ENCODE results near the gene NPEPPS. TPM values are rescaled to one million over a fixed set of nuclear protein-coding genes. Genes with fewer than 3 reads are reported as not detected.
A peak's percentile ranks its signal among the peaks of the same experiment; 100 is the strongest.
"Not testable (repeated sequence)": the region's sequence is repeated elsewhere in the genome, so short reads cannot be mapped to it uniquely, and the experiment has no call there.

The NPEPPS gene
- polyA plus RNA-seq (2013, experiment 1 of 2): 45.5 TPM
- 44.9 TPM for polyA plus RNA-seq (2013, experiment 2 of 2)

GRCh38 chr17:47530557-47531232 is at the start of gene NPEPPS:
NPEPPS (plus strand) TSS chr17:47531108; CDS start chr17:47531301, 193 bp downstream.
- not testable (repeated sequence) for H4K8ac ChIP-seq (ENCODE audit: low read depth, low read length); H3K27me3 ChIP-seq (ENCODE audit: insufficient read depth, low read length, poor library complexity); H2BK15ac ChIP-seq (replicated peaks; ENCODE audit: low read depth); H4K5ac ChIP-seq (ENCODE audit: low read length); H3K27ac ChIP-seq (ENCODE audit: low read depth, low read length); H3K23ac ChIP-seq (ENCODE audit: low read length); H3K4me1 ChIP-seq (ENCODE audit: control insufficient read depth, low read depth, low read length); H2AK5ac ChIP-seq (ENCODE audit: low read length); H3K79me2 ChIP-seq (ENCODE audit: control insufficient read depth, insufficient read depth, low read length); H3K36me3 ChIP-seq (ENCODE audit: control insufficient read depth, insufficient read depth, low read length); H2BK5ac ChIP-seq (ENCODE audit: low read length); H3K79me1 ChIP-seq (ENCODE audit: low read length); H3K4me2 ChIP-seq (ENCODE audit: low read length)
- Histone ChIP-seq H3K9ac (ENCODE audit: low read length) (peak within 1 kb of the TSS; percentile 68), H3K18ac (ENCODE audit: low read length) (peak within 1 kb of the TSS; percentile 96), H3K4ac (ENCODE audit: low read depth, low read length) (peak within 1 kb of the TSS; percentile 81), H2BK120ac (ENCODE audit: low read depth, low read length) (peak within 1 kb of the TSS; percentile 61), H3K4me3 (ENCODE audit: low read length) (peak within 1 kb of the TSS; percentile 61), H3K56ac (ENCODE audit: low read length) (peak within 1 kb of the TSS; percentile 78)
- no CpG with 5 or more reads among the region's 60 CpGs for WGBS (ENCODE audit: extremely low coverage, insufficient coverage, low lambda C conversion rate)
- peak; percentile 91 for DNase-seq

DNA sequence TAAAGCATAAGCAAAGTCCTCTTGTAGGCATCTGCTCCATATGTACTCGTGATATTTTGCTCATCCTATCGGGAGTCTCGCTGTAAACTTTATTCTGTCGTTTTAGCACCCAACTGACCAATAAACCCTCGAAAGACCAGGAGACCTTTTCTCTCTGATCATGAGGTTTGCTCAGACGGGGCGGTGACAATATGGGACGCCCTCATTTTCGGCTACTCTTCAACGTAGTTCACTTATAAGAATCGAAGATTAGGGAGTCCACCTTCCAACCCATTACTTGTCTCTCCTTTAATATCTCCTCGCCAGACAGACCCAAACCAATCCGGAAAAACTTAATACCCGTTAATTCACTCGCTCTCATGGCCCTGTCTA is 39.1 kb upstream of the NPEPPS start:
- no CpG with 5 or more reads among the region's 15 CpGs for WGBS (ENCODE audit: extremely low coverage, insufficient coverage, low lambda C conversion rate)
- H3K27ac ChIP-seq (ENCODE audit: low read depth, low read length): not testable (repeated sequence)

DNA sequence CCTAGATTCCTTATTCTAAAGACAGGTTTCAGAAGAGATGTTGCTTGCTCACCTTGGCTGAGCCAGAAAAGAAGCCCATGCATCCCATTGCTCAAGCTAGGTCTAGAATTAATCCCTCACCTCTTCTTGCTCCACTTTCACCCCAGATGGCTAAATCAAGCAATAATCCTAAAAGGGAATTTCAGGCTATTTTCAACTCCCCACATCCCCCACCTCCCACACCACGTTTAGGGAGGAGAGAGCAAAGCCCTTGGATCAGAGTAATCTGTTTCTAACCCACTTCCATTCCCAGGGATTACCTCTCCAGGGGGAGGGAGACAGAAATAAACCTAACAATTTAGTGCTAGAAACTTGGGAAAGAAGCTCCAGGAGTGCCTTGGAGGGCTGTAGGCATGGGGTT is 31.8 kb upstream of the NPEPPS start:
- not testable (repeated sequence) for H3K4me3 ChIP-seq (ENCODE audit: low read length); H3K79me2 ChIP-seq (ENCODE audit: control insufficient read depth, insufficient read depth, low read length); H2BK5ac ChIP-seq (ENCODE audit: low read length); H3K4ac ChIP-seq (ENCODE audit: low read depth, low read length); H4K5ac ChIP-seq (ENCODE audit: low read length); H3K23ac ChIP-seq (ENCODE audit: low read length); H3K18ac ChIP-seq (ENCODE audit: low read length); H2AK5ac ChIP-seq (ENCODE audit: low read length); DNase-seq; H3K9ac ChIP-seq (ENCODE audit: low read length); H3K27ac ChIP-seq (ENCODE audit: low read depth, low read length); H2BK120ac ChIP-seq (ENCODE audit: low read depth, low read length); H3K27me3 ChIP-seq (ENCODE audit: insufficient read depth, low read length, poor library complexity); H3K56ac ChIP-seq (ENCODE audit: low read length); H3K4me1 ChIP-seq (ENCODE audit: control insufficient read depth, low read depth, low read length); H4K8ac ChIP-seq (ENCODE audit: low read depth, low read length); H3K79me1 ChIP-seq (ENCODE audit: low read length); H3K36me3 ChIP-seq (ENCODE audit: control insufficient read depth, insufficient read depth, low read length); H2BK15ac ChIP-seq (replicated peaks; ENCODE audit: low read depth); H3K4me2 ChIP-seq (ENCODE audit: low read length)
- WGBS (ENCODE audit: extremely low coverage, insufficient coverage, low lambda C conversion rate): no CpG with 5 or more reads among the region's 1 CpG

More for the DNA sequence above, 39.1 kb upstream of the NPEPPS start:
- not testable (repeated sequence) for H4K8ac ChIP-seq (ENCODE audit: low read depth, low read length); H2BK120ac ChIP-seq (ENCODE audit: low read depth, low read length); H3K36me3 ChIP-seq (ENCODE audit: control insufficient read depth, insufficient read depth, low read length); H2BK15ac ChIP-seq (replicated peaks; ENCODE audit: low read depth); H3K4me1 ChIP-seq (ENCODE audit: control insufficient read depth, low read depth, low read length); H3K18ac ChIP-seq (ENCODE audit: low read length); H3K79me2 ChIP-seq (ENCODE audit: control insufficient read depth, insufficient read depth, low read length); H4K5ac ChIP-seq (ENCODE audit: low read length); H3K79me1 ChIP-seq (ENCODE audit: low read length); H3K27me3 ChIP-seq (ENCODE audit: insufficient read depth, low read length, poor library complexity); H3K4ac ChIP-seq (ENCODE audit: low read depth, low read length); H3K23ac ChIP-seq (ENCODE audit: low read length); H3K4me2 ChIP-seq (ENCODE audit: low read length); H2BK5ac ChIP-seq (ENCODE audit: low read length); H2AK5ac ChIP-seq (ENCODE audit: low read length)
- peak; percentile 31 for DNase-seq
- H3K9ac ChIP-seq (ENCODE audit: low read length): peak overlapping the region; percentile 75
- H3K4me3 ChIP-seq (ENCODE audit: low read length): peak overlapping the region; percentile 59
- H3K56ac ChIP-seq (ENCODE audit: low read length): peak overlapping the region; percentile 89

GRCh38 chr17:47499494-47499893 is 31.4 kb upstream of the NPEPPS start:
- H2BK5ac ChIP-seq (ENCODE audit: low read length); H3K4me3 ChIP-seq (ENCODE audit: low read length); H2BK15ac ChIP-seq (replicated peaks; ENCODE audit: low read depth); H3K4ac ChIP-seq (ENCODE audit: low read depth, low read length); H3K27me3 ChIP-seq (ENCODE audit: insufficient read depth, low read length, poor library complexity); H3K36me3 ChIP-seq (ENCODE audit: control insufficient read depth, insufficient read depth, low read length); H3K23ac ChIP-seq (ENCODE audit: low read length); H3K4me1 ChIP-seq (ENCODE audit: control insufficient read depth, low read depth, low read length); H3K27ac ChIP-seq (ENCODE audit: low read depth, low read length); H2BK120ac ChIP-seq (ENCODE audit: low read depth, low read length); H3K9ac ChIP-seq (ENCODE audit: low read length); H3K4me2 ChIP-seq (ENCODE audit: low read length); H3K56ac ChIP-seq (ENCODE audit: low read length); H3K18ac ChIP-seq (ENCODE audit: low read length); DNase-seq; H4K5ac ChIP-seq (ENCODE audit: low read length); H3K79me1 ChIP-seq (ENCODE audit: low read length); H2AK5ac ChIP-seq (ENCODE audit: low read length); H3K79me2 ChIP-seq (ENCODE audit: control insufficient read depth, insufficient read depth, low read length); H4K8ac ChIP-seq (ENCODE audit: low read depth, low read length): not testable (repeated sequence)
- no CpG with 5 or more reads among the region's 4 CpGs for WGBS (ENCODE audit: extremely low coverage, insufficient coverage, low lambda C conversion rate)

GRCh38 chr17:47500620-47501019 is 30.3 kb upstream of the NPEPPS start:
- not testable (repeated sequence) for H3K27ac ChIP-seq (ENCODE audit: low read depth, low read length); H2BK15ac ChIP-seq (replicated peaks; ENCODE audit: low read depth); H3K27me3 ChIP-seq (ENCODE audit: insufficient read depth, low read length, poor library complexity); H2AK5ac ChIP-seq (ENCODE audit: low read length); H3K9ac ChIP-seq (ENCODE audit: low read length); H3K18ac ChIP-seq (ENCODE audit: low read length); H3K23ac ChIP-seq (ENCODE audit: low read length); H3K56ac ChIP-seq (ENCODE audit: low read length); H2BK5ac ChIP-seq (ENCODE audit: low read length); H3K79me1 ChIP-seq (ENCODE audit: low read length); H3K4me1 ChIP-seq (ENCODE audit: control insufficient read depth, low read depth, low read length); H2BK120ac ChIP-seq (ENCODE audit: low read depth, low read length); H3K4me2 ChIP-seq (ENCODE audit: low read length); H3K79me2 ChIP-seq (ENCODE audit: control insufficient read depth, insufficient read depth, low read length); H4K5ac ChIP-seq (ENCODE audit: low read length); H4K8ac ChIP-seq (ENCODE audit: low read depth, low read length); H3K4me3 ChIP-seq (ENCODE audit: low read length); H3K4ac ChIP-seq (ENCODE audit: low read depth, low read length); H3K36me3 ChIP-seq (ENCODE audit: control insufficient read depth, insufficient read depth, low read length)
- peak; percentile 28 for DNase-seq
- WGBS (ENCODE audit: extremely low coverage, insufficient coverage, low lambda C conversion rate): no CpG with 5 or more reads among the region's 4 CpGs
